Ramos (cell line): ENCODE results near the gene ZNF518B.
"Not testable (repeated sequence)": the region's sequence is repeated elsewhere in the genome, so short reads cannot be mapped to it uniquely, and the experiment has no call there.

Source experiments
- in situ Hi-C: fragments of 300-500 bp; cut with MboI; formaldehyde crosslinking; loops from one replicate; pipeline ENCODE4 v1.14.3; 2022; ENCODE audit warnings: low sequenced_read_pairs; ENCODE audit not compliant: unreplicated experiment

ZNF518B gene

DNA sequence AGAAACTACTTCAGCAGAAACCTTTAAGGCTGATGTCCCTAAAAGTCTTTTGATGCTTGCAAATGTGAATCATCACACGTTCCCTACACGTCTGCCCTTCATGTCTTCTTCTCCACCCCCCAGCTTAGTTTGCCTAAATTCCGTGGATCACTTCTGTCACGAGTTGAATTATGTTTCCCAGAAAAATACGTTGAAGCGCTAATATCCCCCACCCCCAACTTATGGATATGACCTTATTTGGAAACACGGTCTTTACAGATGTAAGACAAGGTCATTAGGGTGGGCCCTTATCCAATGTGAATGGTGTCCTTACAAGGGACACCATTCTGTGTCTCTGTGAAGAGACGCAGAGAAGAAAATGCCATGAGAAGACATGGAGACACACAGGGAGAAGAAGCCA is 2.1 kb upstream of the ZNF518B start:
- in situ Hi-C loops: no loop called here

DNA sequence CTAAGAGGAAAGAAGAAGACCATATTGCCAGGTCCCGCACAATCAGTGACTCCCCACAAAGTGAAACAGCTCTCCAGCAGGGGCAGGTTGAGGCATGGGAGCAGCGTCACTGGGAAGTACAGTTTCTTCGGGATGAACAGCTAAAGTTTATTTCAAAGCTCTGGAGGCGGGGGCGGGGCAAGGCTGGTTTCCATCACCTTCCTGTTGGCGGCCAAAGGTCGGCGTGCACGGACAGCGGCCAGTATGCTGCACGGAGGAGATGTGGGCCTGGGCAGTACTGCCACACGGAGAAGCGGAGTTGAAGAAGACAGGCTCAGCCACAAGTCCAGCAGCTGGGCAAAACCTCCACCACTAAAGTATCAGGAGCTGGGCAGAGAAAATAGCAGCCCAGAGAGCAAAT is 951 bp upstream of the ZNF518B start:
- in situ Hi-C loops: no loop called here

DNA sequence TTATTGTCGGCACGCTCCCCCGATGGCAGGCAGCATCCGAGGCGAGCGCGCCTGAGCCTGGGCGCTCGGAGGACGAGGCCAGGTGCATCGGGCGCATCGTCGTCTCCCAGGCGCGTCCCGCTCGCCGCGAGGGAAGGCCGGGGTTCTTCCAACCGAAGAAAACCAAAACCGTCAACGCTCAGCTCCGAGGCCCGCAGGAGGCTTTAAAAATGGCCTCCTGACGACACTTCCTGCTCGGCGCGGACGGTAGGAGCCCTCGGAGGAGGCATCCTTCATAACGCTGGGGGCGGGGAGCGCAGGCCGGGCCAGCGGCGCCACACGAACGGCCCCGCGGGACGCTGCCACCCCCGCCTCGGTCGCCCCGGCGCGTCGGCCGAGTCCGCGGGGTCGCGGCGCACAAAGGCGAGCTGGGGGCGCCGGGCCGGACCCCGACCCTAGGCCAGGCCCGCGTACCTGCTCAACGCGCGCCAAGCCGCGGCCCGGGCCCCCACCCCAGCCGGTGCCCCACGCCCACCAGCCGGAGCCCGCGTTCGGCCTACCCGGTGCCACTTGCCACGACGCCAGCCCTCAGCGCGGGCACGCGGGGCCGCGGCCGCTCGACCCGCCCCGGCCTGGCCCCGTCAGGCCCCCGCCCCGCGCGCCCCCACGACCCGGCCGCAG is 501 bp downstream of the ZNF518B start:
- in situ Hi-C loops: no loop called here

DNA sequence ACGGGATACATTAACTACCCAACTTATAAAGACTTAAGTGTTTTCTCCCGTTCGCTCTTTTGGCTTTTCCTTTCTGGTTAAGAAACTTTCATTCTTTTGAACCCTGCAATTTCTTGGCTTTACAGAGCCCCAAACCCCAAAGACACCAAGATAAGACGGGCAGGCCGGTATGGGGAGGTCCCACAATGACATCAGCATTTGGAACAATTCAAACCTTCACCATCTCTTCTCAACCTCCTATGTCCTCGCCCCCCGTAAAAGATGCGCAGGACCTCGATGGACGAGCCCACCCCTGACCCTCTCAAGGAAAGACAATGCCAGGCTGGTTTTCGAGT is 999 bp downstream of the ZNF518B start:
- in situ Hi-C loops: no loop called here

DNA sequence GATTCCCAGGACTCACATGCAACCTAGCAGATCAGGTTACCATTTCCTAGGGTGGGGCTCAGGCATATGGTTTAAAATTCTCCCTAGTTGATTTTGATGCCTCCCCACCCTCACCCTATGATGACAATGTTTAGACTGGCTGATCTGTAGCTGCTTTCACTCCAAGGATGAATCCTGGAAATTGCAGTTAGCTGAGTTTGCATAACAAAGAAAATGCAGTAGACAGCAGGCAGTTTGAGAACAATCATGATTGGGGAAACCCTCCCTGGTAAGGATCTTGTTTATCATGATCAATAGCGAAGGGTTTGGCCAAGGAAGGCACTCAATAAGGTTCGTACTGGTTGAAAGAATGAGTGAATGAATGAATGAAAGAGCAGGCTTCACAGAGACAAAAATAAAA is 2.1 kb downstream of the ZNF518B start:
- in situ Hi-C loops: no loop called here

DNA sequence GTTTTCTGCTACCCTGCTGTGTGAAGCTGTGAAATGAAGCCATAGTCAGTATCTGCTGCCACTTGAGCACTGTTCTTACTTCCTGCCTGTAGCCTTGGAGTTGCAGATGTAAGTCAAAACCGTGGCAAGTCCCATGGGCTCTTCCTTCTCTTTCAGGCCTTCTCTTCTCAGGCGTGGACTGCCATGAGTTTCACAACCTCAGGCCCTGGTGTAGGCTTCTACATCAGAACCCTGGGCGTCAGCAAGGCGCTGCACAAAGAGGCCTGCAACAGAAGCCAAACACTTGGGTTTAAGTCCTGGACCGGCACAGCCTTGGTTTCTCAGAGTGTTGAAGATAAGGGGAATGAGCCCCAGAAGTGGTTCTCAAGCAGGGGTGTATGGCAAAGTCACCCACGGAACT is 2.5 kb downstream of the ZNF518B start:
- in situ Hi-C loops: no loop called here

DNA sequence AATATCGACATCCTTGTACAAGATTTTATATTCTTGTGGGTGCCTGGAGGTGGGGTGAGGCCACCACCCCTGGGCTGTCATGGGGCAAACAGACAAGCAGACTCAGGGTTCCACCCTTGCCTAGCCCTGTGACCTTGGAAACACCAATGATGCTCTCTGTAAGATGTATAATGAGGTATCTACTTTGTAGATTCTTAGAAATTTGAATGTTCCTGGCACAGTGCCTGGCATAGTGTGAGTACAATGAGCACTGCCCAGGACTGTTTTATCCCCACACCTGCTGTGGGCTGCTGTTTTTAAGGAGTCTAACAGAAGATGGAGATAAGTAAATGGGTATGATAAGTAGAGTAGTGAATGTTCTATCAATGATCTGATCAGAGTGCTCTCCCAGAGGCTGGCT is 3.1 kb downstream of the ZNF518B start:
- in situ Hi-C loops: no loop called here

DNA sequence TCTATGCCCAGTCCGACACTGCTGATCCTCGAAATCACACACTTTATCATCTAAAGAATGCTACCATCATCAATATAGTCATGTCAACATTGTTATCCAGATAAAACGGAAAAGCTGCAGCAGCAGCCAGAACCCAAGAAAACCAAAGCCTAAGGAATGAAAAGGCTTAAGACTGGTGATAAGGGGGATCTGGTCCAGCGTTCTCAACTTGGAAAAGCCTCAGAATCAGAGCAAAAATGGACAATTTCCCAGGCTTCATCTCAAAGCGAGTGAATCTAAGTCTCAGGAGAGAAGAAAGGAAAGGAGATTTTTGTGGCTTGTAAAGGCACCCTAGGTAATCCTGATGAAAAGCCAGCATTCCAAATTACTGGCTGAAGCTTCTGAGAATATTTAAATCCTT is 8.2 kb downstream of the ZNF518B start:
- in situ Hi-C loops: no loop called here

DNA sequence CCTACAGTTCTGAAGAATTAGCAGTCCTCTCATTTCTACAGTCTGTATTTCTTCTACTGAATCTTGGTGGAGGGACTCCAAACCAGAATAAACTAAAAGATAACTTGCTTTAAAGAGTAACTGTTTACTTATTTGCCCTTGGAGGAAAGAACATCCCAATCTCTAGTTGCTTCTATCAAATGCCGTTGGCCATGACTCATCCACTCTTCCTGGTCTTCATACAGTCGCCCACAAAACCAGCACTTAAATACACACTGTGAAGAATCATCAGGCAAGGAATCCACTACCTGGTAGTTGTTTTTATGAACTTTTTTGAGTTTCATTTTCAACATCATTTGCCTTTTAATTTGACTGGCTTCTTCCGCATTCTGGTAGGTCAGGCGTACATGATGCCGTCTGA is 14.2 kb downstream of the ZNF518B start:
- in situ Hi-C loops: no loop called here

DNA sequence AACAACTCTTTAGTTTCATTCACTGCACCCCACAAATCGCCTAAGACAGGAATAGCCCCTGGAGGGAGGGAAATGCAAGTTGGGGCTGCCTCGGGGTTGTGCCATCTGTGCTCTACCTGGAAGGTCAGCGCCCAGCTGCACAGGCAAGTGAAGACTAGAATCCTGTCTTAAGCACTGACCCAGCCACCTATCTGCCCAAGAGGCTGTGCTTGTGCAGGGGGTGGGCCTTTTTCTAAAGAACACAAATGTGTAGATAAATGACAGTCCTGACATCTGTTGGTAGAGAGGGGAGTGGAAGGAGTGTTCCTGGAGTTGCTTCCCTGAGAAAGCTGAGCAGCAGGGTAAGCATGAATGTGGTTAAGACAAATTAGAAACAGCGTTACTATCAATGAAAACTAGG is 15.7 kb downstream of the ZNF518B start:
- in situ Hi-C loops: no loop called here

DNA sequence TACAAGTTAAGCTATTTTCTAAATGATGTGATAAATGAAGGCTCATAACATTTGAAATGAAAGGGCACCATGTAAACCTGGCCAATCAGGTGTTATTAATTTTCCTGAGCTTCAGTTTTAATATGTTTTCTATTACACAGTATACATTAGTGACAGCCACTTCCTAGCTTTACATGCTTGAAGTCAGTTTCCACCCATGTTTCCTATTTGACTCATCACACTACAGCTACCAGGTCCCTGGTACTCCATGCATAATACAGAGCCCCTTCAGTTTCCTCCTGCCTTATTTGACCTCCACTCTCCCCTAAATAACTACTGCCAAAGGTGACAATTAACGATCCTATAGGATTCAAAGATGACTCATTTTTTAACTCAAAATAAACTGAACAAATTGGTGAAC is 18.3 kb downstream of the ZNF518B start:
- in situ Hi-C loops: no loop called here

DNA sequence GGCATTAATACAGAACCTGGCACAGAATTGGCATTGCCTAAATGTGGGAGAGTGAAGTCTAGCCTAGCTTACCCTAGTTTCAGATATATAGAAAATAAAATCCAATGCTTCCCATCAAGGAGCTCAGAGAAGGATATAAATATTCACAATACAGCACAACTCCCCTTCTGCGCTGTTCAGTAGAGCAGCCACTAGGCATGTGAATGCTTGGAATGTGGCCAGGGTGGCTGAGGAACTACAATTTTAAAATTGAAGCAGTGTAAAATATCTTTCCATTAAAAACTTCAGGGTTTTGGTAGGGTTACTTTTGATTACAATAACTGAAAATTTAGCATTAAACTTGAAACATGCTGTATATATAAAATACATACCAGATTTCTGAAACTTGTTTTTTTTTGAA is 19.5 kb downstream of the ZNF518B start:
- in situ Hi-C loops: no loop called here

DNA sequence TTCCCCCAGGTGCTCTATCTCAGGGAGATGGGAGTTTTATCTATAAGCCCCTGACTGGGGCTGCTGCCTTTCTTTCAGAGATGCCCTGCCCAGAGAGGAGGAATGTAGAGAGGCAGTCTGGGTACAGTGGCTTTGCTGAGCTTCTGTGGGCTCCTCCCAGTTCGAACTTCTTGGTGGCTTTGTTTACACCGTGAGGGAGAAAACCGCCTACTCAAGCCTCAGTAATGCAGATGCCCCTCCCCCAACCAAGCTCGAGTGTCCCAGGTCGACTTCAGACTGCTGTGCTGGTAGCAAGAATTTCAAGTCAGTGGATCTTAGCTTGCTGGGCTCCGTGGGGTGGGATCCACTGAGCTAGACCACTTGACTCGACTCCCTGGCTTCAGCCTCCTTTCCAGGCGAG is 29.5 kb downstream of the ZNF518B start:
- in situ Hi-C loops: not testable (repeated sequence)

DNA sequence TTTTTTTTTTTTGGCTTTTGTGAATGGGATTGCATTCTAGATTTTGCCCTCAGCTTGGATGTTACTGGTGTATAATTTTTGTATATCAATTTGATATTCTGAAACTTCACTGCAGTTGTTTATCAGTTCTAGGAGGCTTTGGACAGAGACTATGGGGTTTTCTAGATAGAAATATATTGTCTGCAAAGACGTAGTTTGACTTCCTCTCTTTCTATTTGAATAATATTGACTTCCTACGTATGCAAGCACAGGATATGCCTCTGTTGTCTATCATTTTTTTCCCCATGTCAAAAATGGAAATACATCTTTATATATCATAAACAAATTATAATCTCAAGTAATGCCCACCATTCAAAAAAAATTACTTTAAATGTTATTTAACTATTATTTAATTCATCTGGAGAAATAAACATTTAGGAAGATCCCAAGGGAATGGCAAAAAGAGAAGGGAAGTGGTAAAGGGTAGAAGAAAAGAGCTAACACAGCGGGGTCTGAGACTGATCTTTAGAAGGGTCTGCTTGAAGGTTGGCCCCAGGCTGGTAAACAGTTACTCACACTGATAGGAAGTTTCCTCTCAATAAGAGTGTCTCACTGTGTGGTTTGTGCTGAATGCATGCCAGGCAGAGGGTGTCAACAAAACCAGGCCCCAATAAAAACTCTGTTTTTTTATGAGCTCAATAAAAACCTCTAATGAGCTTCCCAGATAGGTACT is 35.7 kb downstream of the ZNF518B start:
- in situ Hi-C loops: no loop called here

DNA sequence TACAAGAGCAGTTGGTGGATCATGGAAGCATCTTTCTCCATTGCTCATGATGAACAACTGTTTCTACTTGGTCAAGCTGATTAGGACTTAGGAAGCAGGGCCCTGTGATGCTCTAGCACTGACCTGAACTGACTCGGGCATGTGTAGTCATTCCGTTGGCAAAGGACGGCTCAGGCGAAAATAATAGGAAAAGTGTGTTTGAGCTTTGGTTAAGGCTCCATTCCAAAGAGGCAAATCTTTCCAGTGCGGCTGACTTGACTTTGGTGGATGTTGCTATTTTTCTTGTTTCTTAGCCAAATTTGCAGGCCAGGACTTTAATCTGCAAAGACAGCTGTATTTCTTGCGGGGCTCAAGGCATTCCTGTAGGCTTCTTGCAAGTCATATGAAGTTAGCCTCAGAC is 39.5 kb downstream of the ZNF518B start:
- in situ Hi-C loops: no loop called here

DNA sequence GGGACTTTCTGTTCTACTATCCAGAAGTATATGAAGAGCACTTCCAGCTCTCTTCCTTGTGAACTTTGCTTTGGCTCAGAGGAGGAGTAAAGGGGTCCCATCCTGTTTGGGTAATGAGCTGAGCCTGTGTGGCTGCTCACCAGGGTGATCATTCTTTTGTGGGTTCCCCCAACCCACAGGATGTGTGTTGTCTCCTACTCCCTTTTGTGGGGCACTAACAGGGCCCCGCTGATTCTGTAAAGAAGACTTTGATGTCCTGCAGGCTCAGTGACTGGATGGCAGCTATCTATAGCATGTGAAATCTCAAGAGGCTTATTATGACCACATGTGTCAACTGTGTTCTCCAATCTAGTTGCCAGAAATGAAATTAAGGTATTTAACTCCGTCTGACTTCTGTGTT is 40.8 kb downstream of the ZNF518B start:
- in situ Hi-C loops: no loop called here

DNA sequence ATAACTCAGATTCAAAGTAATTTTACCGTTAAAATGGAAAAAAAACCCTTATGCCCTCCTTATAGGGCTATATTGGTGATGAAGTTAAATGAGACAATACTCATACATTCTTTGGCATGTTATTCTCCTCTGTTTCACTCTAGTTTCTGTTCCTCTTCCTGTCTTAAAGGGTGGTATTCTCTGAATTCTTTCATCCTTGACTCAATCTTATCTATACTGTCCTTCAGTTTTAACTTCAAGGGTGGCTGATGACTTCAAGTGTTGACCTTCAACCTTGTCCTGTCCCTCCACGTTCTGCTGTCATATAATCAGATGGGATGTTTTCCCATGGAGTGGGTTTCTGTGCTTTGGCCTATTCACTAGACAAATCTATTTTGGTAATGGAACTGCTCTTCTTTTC is 44.0 kb downstream of the ZNF518B start:
- in situ Hi-C loops: no loop called here

DNA sequence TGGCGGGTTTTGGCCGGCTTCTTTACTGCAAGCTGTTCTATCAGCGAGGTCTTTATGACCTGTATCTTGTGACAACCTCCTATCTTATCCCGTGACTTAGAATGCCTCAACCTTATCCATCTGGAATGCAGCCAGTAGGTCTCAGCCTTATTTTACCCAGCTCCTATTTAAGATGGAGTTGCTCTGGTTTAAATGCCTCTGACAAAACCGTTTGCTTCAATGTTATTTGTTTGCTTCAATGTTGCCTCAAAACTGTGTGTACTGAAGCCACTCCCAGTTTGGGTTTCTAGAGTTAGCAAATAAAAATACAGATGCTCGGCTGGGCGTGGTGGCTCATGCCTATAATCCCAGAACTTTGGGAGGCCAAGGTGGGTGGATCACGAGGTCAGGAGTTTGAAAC is 51.6 kb downstream of the ZNF518B start:
- in situ Hi-C loops: no loop called here

DNA sequence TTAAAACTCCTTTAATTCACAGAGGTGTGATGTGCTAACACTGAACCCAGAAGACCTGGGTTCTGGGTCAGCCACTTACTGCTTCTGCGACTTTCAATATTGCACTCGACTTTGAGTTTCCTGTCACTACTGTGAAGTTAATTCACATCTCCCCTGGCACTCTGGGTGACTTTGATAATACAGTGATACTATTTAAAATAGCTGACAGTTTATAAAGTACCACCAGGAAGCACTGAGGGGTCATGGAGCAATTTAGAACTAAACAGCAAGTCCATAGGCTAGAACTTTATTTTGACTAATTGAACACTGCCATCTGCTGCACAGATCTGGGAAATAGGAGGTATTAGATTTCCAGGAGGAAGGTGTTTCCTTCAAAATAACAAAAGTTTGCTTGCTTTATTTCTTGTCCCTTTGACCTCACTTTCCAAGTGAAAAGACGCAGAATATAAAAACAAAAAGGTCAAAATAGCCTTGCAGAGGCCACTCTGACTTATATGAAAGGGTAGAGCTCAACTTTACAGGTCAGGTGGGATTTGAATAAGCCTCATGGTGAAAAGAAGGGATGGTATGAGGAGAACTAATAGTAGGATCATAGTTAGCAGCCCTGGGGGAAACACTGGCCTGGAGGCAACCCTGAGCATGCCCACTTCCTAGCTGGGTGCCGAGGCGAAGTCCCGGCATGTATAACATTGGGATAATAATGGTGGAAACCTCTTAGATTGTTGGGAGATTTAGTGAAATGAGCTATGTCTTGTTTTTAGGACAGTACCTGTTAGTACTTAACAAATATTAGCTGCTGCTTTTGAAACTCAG is 53.4 kb downstream of the ZNF518B start:
- in situ Hi-C loops: no loop called here

DNA sequence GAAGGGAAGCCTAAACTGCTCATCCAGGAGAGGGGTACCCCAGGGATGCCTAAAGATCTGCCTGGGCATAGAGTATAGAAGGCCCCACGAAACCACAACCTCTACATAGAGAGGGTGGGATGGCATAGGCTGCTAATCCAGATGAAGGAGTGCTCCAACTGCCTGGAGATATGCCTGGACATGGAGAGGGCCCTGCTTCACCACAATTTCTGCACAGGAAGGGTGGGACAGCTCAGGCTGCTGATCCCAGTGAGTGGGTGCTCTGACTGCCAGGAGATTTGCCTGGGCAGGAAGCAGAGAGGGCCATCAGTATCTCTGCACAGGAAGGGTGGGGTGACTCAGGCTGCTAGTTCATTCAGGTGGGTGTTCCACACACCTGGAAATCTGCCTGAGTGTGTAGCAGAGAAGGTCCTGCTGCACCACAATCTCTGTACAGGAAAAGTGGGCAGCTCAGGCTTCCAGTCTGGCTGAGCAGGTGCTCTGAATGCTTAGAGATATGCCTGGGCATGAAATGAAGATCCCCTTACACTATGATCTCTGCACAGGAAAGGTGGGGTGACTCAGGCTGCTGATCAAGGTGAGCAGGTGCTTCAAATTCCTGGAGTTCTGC is 61.1 kb downstream of the ZNF518B start:
- in situ Hi-C loops: no loop called here
